WI38 (cell line): ENCODE measurements around the gene MORC3.
"Not testable (repeated sequence)": the region's sequence is repeated elsewhere in the genome, so short reads cannot be mapped to it uniquely, and the experiment has no call there.

Experiments
- H3K4me3 ChIP-seq: 2 replicates; pipeline ENCODE4 v1.5.1; 2011; ENCODE audit warnings: low read depth, mild to moderate bottlenecking, control low read depth, low read length
- CTCF ChIP-seq: IDR thresholded peaks from 2 replicates; pipeline ENCODE4 v1.5.1; 2012; ENCODE audit warnings: low read depth, mild to moderate bottlenecking, control low read depth, low read length

Gene MORC3

DNA sequence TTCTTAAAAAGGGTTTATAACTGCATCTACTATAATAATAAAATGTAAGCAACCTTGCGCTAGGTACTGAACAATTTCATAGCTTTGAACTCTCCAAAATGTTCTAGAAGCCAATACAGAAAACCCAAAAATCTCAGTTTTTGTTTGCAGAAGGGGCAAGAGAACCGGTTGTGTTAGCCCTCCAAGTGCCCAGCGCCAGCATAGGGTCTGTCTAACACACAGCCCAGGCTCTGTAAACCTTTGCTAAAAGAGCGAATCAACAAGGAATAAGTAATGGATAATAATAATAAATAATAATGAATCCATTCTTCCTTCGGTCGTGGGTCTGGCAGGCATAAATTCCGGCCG lies 64.9 kb downstream of the MORC3 start:
- no peak for TF ChIP-seq CTCF
- peak overlapping the region; percentile 67 for H3K4me3 ChIP-seq

DNA sequence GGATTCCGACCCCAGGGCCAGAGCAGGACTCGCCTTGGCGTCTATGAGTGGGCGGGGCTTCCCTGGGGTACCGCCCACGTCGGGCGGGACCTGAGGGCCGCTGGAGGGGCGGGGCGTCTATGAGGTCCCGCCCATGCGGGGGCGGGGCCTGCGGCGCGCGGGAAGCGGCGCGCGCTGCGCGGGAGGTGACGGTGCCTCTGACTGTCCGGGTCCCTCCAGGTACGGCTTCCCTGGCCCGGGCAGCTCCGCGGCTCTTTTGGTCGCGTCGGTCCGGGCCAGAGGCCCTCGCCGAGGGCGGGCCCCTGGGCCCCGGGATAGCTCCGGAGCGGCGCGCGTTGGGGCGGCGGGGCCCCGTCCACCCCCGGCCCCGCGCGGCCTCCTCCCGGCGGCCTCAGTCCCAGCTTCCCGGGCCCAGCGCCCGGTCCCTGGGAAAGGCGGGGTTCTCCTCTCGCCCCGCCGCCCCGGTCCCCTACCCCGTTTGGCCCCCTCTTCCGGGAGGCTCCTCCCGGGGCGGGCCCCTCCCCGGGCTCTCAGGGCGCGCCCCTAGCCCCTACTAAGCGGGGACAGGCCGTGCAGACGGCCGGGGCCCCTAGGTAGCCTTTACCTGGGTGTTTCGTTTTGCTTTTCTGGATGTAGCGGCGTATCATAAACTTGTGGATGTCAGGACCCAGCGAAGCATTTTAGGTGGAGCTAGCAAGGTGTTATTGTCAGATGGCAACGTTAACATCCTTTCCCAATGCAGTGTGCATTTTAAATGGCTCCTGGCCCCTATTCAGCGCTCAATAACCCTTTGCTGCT lies 65.4 kb downstream of the MORC3 start, which contains the start of gene CHAF1B:
Gene CHAF1B (plus strand): TSS at position 160 of the 798 bp plus-strand sequence. CDS start 745 bp downstream, outside the sequence.
- TF ChIP-seq CTCF, result no peak
- H3K4me3 ChIP-seq, result peak within 1 kb of the TSS; percentile 67

GRCh38 chr21:36386031-36386642 lies 66.1 kb downstream of the MORC3 start:
- no peak for TF ChIP-seq CTCF

GRCh38 chr21:36388096-36388495 lies 68.1 kb downstream of the MORC3 start:
- TF ChIP-seq CTCF, result no peak
- H3K4me3 ChIP-seq, result no peak overlapping the region

More at GRCh38 chr21:36386031-36386642, 66.1 kb downstream of the MORC3 start:
- H3K4me3 ChIP-seq, result peak overlapping the region; percentile 67

- peak; percentile 33; the same call in 1 of the 2 replicates for TF ChIP-seq CTCF
Measured at GRCh38 chr21:36388835-36389234, 68.8 kb downstream of the MORC3 start.

DNA sequence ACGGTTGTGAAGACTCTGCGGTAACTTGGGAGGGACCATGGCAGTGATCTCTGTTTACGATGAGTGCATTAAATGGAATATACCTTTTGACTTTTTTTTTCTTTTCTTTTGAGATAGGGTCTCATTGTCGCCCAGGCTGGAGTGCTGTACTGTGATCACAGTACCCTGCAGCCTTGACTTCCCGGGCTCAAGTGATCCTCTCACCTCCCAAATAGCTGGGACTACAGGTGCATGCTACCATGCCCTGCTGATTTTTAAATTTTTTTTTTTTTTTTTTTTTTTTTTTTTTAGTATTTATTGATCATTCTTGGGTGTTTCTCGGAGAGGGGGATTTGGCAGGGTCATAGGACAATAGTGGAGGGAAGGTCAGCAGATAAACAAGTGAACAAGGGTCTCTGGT lies 71.7 kb downstream of the MORC3 start:
- H3K4me3 ChIP-seq, result not testable (repeated sequence)

More at GRCh38 chr21:36388835-36389234, 68.8 kb downstream of the MORC3 start:
- no peak overlapping the region for H3K4me3 ChIP-seq

DNA sequence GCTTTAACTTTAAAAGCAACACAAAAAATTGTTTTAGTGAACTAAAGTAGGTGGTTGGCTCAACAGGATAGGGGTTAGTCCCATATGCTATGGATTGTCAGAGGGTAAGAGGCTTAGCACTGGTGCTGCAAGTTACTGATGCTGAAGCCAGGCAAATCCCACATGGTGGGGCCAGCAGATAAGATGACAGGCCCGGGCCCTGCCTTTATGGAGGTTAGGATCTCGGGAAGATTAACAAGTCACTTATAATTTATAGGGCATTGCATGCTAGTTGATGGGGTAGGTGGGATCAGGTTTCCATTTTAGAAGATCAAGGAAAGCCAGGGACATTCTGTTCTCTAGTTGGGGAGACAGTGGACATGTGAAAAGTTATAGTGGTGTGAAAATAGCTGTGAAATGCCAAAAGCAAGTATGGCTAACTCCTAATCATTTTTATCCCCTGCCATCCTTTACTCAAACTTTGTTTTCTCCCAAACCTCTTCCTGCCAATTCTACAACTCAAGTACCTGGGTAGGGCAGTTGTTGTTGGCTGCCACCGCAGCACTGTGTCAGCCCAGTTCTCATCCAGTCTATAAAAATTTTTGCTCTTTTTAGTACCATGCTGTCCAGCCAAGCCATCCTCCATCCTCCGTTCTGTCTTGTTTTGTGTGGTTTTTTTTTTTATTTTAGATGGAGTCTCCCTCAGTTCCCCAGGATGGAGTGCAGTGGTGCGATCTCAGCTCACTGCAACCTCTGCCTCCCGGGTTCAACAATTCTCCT lies 75.5 kb downstream of the MORC3 start:
- TF ChIP-seq CTCF, result no peak
- no peak overlapping the region for H3K4me3 ChIP-seq
